Measurements from ENCODE around the gene THAP4.
"Not testable (repeated sequence)": the region's sequence is repeated elsewhere in the genome, so short reads cannot be mapped to it uniquely, and the experiment has no call there.

Gene THAP4

DNA sequence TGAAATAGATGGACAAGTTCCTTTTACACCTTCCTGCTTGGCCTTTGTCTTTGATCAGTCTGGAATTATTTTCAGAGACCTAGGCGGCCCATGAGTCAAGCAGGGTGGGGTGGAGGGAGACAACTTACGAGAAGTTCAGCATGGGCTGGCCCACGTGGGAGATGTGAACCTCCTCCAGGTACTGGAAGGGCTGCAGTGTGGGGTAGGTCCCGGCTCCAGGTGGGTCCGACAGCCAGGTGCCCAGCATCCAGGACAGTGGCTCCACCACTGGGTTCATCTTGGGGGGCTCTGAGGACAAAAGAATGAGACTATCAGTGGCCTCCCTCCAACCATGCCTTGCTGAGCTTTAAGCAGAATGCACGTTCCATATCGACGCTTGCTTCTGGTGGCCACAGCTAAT is 30.8 kb downstream of the THAP4 start:
- no peak for DNase-seq
- TF ChIP-seq POLR2A (IDR thresholded peaks at IDR 0.05; ENCODE audit: low read length) (no peak), GATA1 (IDR thresholded peaks at IDR 0.05; ENCODE audit: low read depth, low read length) (no peak)

DNA sequence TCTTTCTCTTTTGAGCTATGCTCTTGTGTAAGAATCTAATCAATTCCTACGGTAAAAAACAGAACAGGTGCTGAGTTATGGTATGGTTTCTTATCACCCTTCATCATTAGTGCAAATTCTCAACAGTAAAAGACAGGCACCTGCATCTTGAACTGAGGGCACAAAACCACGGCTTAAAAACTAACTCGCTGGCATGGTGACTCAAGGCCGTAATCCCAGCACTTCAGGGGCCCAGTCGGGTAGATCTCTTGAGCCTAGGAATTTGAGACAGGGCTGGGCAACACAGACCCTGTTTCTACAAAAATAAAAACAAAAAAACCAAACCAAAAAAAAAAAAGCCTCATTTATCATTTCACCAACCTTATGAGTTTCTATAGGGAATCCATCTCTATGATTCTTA is 33.3 kb downstream of the THAP4 start:
- no peak for DNase-seq
- TF ChIP-seq GATA1 (IDR thresholded peaks at IDR 0.05; ENCODE audit: low read depth, low read length): no peak
- TF ChIP-seq POLR2A (IDR thresholded peaks at IDR 0.05; ENCODE audit: low read length): no peak

GRCh38 chr2:241602720-241603119 is 34.2 kb downstream of the THAP4 start:
- TF ChIP-seq POLR2A (IDR thresholded peaks at IDR 0.05; ENCODE audit: low read length) (no peak), GATA1 (IDR thresholded peaks at IDR 0.05; ENCODE audit: low read depth, low read length) (no peak)
- DNase-seq: no peak

DNA sequence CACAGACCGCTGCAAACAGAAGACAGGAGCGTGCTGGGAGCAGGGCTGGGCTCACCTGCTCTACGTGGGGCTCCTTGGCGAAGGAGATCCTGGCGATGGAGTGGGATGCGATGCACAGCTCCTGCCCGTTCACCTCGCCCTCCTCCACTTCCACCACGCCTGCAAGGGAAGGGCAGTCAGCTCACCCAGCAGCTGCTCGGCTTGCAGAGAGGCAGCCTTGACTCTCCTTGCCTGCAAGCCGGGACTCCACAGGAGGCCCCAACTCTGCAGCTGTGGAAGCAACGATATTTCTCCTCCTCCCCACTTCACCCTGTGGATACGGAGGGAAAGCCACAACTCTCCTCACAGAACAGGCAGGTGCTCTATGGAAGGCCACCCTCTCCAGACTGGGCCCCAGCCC is 35.1 kb downstream of the THAP4 start:
- TF ChIP-seq GATA1 (IDR thresholded peaks at IDR 0.05; ENCODE audit: low read depth, low read length) (no peak), POLR2A (IDR thresholded peaks at IDR 0.05; ENCODE audit: low read length) (no peak)

DNA sequence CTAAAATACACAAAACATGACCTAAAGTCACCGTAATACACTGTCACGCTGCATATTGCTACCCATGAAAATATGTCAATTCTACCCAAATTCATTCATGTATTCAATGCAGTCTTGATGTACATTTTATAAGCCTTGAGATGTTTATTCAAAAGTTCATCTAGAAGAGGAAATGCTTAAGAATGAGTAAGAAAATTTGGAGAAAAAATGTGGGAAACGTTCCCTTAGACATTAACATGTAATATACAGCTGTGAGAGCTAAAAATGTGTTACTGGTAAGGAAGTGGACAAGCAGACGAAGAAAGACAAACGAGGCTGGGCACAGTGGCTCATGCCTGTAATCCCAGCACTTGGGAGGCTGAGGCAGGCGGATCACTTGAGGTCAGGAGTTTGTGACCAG is 37.3 kb downstream of the THAP4 start:
- TF ChIP-seq GATA1 (IDR thresholded peaks at IDR 0.05; ENCODE audit: low read depth, low read length) (no peak), POLR2A (IDR thresholded peaks at IDR 0.05; ENCODE audit: low read length) (no peak)

More for the DNA sequence above, 35.1 kb downstream of the THAP4 start:
- no peak for DNase-seq

GRCh38 chr2:241598487-241598886 is 38.5 kb downstream of the THAP4 start:
- DNase-seq: peak in 1 of 2 experiments; percentile 13

More for the DNA sequence above, 37.3 kb downstream of the THAP4 start:
- DNase-seq: no peak

DNA sequence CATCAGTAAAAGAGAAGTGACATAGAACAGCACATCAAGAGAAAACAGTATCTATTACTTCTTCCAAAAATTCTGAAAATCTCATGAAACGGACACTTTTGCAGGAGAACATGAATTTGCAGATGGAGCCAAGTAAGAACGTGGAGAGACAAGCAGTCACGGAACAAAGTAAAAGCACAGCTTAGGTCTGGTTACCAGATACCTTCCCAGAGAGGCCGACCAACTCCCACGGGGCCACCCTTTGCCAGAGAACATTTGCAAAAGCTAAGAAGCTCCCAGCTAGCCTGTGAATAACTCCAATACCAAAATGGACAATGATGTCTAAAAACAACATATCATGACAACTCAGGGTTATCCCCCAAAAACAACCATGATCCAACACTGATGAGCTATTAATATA is 38.9 kb downstream of the THAP4 start:
- TF ChIP-seq POLR2A (IDR thresholded peaks at IDR 0.05; ENCODE audit: low read length) (no peak), GATA1 (IDR thresholded peaks at IDR 0.05; ENCODE audit: low read depth, low read length) (no peak)
- no peak for DNase-seq

More at GRCh38 chr2:241598487-241598886, 38.5 kb downstream of the THAP4 start:
- TF ChIP-seq GATA1 (IDR thresholded peaks at IDR 0.05; ENCODE audit: low read depth, low read length) (no peak), POLR2A (IDR thresholded peaks at IDR 0.05; ENCODE audit: low read length) (no peak)

DNA sequence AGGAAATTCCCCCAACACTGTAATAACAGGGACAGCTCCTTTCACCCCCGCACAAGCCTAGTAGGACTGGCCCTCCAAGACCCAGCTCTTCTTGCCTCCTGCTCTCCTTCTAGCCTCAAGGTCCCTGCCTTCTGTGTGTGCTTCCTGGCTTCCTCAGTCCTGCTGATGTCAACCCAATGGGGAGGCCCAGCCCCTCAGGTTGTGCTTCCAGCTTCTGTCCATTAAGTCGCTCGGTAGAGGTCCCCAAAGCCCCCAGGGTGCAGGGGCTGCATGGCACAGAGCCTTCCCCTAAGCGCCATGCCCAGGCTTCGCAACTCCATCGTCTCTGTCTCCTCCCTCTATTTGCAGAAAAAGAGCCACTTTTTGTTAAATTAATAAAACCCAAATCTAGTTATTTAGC is 39.4 kb downstream of the THAP4 start:
- TF ChIP-seq POLR2A (IDR thresholded peaks at IDR 0.05; ENCODE audit: low read length) (no peak), GATA1 (IDR thresholded peaks at IDR 0.05; ENCODE audit: low read depth, low read length) (no peak)
- no peak for DNase-seq

DNA sequence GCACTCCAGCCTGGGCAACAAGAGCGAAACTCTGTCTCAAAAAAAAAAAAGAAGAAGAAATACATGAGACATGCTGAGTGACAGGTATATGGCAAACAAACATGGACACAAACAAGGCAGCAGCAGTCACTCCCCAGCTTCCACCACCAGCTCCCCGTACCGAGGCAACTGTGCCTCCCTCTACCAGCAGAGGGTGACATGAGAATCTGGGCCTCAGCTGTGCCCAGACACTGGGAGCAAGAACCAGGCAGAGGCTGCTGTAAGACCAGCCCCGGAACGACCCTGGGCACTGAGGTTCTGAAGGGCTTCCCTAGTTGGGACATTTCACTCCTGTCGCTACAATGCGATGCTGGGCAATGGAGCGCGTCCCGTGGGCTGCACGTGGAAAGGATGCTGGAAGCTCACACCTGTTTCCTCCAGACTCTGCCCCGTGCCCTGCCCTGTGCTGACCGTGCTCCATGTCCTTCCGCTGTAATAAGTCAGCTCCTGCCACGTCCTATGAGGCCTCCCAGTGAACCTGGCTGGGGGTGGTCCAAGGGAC is 41.3 kb downstream of the THAP4 start:
- DNase-seq: peak; percentile 24 to 35
- TF ChIP-seq POLR2A (IDR thresholded peaks at IDR 0.05; ENCODE audit: low read length): no peak
- no peak for TF ChIP-seq GATA1 (IDR thresholded peaks at IDR 0.05; ENCODE audit: low read depth, low read length)

GRCh38 chr2:241593271-241593670 is 43.7 kb downstream of the THAP4 start:
- DNase-seq: no peak
- TF ChIP-seq GATA1 (IDR thresholded peaks at IDR 0.05; ENCODE audit: low read depth, low read length): no peak
- no peak for TF ChIP-seq POLR2A (IDR thresholded peaks at IDR 0.05; ENCODE audit: low read length)

DNA sequence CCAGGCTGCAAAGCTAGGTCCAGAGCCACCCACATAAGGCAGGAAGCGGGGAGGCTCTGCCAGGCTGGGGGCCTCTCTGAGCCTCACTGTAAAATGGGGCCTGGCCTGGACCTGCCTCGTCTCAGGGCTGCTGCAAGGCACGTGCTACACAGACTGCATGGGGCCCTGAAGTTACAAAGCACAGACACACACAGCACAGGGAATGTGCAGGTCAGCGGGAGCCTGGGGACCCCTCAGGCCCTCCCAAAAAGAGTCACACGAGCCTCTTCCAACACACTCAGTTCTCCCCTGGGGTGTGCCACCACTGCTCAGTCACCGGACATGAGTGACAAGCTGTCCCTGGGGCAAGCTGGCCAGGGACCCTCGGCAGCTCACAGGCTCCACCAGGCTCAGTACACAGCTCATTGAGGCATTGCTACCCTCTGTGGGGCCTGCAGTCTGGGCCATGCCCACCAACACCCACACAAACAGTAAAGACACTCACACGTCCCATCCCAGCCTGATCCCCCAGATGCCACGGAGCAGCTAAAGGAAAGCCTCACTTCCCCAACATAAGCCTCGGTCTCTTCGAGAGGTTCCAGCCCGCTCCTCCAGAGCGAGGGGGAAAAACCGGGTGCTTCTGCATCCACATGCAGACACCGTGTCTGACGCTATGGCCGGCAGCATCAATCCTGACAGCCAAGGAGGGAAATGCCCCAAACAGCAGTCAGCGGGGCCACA is 44.7 kb downstream of the THAP4 start:
- TF ChIP-seq POLR2A (IDR thresholded peaks at IDR 0.05; ENCODE audit: low read length) (no peak), GATA1 (IDR thresholded peaks at IDR 0.05; ENCODE audit: low read depth, low read length) (no peak)
- DNase-seq: no peak

DNA sequence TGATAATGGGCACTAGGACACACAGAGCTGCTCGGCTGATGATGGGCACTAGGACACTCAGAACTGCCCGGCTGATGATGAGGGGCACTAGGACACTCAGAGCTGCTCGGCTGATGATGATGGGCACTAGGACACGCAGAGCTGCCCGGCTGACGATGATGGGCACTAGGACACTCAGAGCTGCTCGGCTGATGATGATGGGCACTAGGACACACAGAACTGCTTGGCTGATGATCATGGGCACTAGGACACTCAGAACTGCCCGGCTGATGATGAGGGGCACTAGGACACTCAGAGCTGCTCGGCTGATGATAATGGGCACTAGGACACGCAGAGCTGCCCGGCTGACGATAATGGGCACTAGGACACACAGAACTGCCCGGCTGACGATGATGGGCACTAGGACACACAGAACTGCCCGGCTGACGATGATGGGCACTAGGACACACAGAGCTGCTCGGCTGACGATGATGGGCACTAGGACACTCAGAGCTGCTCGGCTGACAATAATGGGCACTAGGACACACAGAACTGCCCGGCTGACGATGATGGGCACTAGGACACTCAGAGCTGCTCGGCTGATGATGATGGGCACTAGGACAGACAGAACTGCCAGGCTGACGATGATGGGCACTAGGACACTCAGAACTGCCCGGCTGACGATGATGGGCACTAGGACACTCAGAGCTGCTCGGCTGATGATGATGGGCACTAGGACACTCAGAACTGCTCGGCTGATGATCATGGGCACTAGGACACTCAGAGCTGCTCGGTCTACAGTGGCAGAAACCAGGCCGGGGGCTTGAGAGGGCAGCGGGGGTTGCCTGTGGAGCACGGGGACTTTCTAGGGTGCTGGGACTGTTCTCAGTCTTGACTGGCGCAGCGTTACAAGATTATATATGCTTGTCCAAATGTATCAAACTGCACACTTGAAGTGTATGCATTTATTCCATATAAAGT is 46.2 kb downstream of the THAP4 start:
- DNase-seq: not testable (repeated sequence)

GRCh38 chr2:241589863-241590262 is 47.1 kb downstream of the THAP4 start:
- not testable (repeated sequence) for DNase-seq

DNA sequence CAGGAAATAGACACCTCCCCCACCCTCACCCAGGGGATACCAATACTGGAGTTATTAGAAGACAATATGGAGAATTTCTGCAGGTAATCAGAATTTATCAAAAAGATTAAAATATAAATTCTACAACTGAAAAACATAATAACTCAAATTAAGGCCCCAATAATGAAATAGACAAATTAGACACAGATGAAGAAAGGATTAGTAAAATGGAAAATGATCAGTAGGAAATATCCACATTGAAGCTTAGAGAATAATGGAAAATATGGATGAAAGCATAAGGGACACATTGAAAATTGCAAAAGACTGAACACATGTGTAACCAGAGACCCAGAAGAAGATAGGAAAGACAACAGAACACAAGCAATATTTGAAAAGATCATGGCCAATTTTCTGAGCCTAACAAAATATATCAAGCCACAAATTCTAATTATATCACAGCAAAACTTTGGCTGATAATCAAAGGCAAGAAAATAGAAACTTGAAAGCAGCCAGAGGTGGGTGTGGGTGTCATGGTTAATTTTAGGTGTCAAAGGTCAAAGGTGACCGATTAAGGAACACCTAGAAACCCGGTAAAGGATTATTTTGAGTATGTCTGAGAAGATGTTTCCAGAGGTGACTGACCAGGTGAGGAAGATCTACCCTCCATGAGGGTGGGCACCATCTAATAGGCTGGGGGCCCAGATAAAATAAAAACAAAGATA is 50.2 kb downstream of the THAP4 start:
- no peak for DNase-seq
- no peak for TF ChIP-seq GATA1 (IDR thresholded peaks at IDR 0.05; ENCODE audit: low read depth, low read length)
- no peak for TF ChIP-seq POLR2A (IDR thresholded peaks at IDR 0.05; ENCODE audit: low read length)
